IPS-15b (cell line): ENCODE results near the gene MTCL1.

Source experiments
- H3K27me3 ChIP-seq: one replicate; pipeline ENCODE4 v1.6.1; 2013; ENCODE audit warnings: low read length; ENCODE audit not compliant: control insufficient read depth, insufficient read depth
- H3K36me3 ChIP-seq: one replicate; pipeline ENCODE4 v1.6.1; 2013; ENCODE audit warnings: low read length; ENCODE audit not compliant: control insufficient read depth, insufficient read depth
- H3K4me1 ChIP-seq: one replicate; pipeline ENCODE4 v1.6.1; 2013; ENCODE audit warnings: mild to moderate bottlenecking, low read length; ENCODE audit not compliant: control insufficient read depth, insufficient read depth
- H3K4me3 ChIP-seq: one replicate; pipeline ENCODE4 v1.5.1; 2013; ENCODE audit warnings: low read depth, low read length
- H3K9ac ChIP-seq: one replicate; pipeline ENCODE4 v1.6.1; 2013; ENCODE audit warnings: low read depth, mild to moderate bottlenecking, low read length
- H3K9me3 ChIP-seq: one replicate; pipeline ENCODE4 v1.6.1; 2013; ENCODE audit warnings: mild to moderate bottlenecking, low read length; ENCODE audit not compliant: control insufficient read depth, insufficient read depth

MTCL1 gene

DNA sequence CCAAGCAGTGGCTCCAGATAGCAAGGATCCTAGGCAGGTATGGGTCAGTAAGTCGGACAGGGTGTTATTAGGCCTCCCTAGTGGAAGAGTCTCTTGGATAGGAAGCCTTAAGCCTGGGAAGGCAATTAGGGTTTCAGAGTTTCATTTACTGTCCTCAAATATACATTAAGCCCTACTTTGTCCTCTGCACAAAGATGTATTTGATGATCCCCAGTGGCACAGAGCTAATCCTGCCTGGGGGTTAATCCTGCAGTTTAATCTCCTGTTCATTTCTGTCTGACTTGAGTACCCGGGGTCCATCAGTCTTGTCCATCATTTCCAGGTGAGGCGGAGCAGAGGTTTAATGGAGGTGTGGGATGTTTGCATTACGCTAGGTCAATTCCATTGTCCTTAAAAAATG is 62.0 kb downstream of the MTCL1 start:
- no peak overlapping the region for H3K9ac ChIP-seq
- no peaks in the 10 kb centered on the region for H3K27me3 ChIP-seq
- H3K4me3 ChIP-seq, result no peak overlapping the region
- no peaks in the 10 kb centered on the region for H3K4me1 ChIP-seq
- no peaks in the 10 kb centered on the region for H3K9me3 ChIP-seq
- peaks cover 8% of the 10 kb centered on the region for H3K36me3 ChIP-seq

DNA sequence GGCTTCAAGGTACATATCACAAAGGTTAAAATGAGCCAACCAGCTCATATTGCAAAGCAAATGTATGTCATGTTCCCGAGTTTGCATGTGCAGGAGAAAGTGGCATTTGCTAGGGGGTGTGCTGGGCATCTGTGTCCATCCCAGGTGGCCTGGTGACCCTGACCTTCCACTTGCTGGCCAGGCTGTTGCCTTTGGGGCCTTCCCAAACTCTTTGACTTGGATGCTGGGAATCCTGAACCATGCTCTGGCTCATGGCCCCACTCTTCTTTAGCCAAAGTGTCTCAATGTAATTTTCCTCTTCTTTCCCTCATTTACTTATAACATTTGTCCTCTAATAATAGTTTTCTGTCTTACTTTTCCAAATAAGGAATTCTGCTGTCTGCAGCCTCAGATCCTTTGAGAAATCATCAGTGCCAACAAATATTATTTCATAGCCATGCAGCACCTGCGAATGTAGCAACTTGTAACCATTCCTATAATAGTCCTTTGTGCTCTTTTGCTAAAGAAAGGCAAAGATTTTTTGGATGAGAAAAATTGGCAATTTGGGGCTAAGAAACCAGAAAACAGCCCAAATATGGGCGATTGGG is 64.2 kb downstream of the MTCL1 start:
- H3K4me3 ChIP-seq, result no peak overlapping the region
- H3K4me1 ChIP-seq, result no peaks in the 10 kb centered on the region
- no peaks in the 10 kb centered on the region for H3K36me3 ChIP-seq
- H3K9ac ChIP-seq, result no peak overlapping the region
- H3K9me3 ChIP-seq, result no peaks in the 10 kb centered on the region
- H3K27me3 ChIP-seq, result no peaks in the 10 kb centered on the region

DNA sequence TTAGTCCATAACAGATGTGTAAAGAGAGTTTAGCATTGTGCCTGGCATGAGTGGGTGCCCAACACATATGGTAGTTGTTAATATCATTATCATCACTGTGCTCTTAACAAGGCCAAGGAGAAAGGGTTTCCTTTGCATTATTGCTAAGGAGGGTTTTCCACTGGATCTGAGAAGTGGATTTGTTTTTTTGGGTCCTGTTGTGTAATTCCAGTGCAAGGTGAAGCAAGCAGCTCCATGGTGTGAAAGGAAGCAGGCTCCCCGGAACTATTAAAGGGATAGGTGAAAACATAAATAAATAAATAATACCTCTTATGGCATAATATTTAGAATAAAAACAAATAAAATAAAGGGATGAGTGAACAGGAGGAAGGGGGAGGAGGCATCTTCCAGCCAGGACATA is 65.3 kb downstream of the MTCL1 start:
- H3K4me1 ChIP-seq, result no peaks in the 10 kb centered on the region
- no peaks in the 10 kb centered on the region for H3K27me3 ChIP-seq
- no peak overlapping the region for H3K4me3 ChIP-seq
- H3K9me3 ChIP-seq, result no peaks in the 10 kb centered on the region
- no peak overlapping the region for H3K9ac ChIP-seq
- no peaks in the 10 kb centered on the region for H3K36me3 ChIP-seq

DNA sequence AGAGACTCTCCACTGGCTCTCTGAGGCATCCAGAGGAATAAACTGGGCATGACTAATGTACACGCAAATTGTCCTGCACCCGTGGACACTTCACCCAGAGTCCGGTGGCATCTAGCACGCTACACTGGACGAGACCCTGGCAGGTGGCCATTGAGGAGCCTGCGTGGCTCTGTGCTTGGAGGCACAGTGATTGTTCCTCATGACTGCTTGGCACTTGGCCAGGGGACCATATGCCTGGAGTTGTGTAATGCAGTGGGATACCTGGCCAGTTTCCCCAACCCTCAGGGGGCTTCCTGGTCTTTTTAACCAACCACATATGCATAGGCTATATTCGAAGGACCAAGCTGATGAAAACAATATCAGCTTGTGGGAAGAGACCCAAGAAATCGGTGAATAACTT is 66.6 kb downstream of the MTCL1 start:
- no peaks in the 10 kb centered on the region for H3K9me3 ChIP-seq
- H3K9ac ChIP-seq, result no peak overlapping the region
- no peaks in the 10 kb centered on the region for H3K4me1 ChIP-seq
- H3K4me3 ChIP-seq, result no peak overlapping the region
- no peaks in the 10 kb centered on the region for H3K27me3 ChIP-seq
- H3K36me3 ChIP-seq, result no peaks in the 10 kb centered on the region

DNA sequence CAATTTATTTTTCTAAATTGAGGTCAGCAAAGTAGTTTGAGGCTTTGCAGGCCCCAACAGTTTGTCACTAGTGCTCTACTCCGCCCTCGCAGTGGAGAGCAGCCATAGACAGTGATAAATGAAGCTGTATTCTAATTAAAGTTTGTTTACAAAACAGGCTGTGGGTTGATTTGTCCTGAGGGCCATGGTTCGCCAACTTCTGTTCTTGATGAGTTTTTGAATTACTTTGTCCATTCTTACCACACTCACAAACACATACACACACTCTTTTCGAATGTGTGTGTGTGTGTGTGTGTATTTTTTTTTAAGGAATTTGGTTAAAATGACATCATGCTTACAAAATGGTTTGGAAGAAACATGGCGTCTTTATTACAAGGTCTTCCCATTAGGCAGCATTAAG is 68.6 kb downstream of the MTCL1 start:
- H3K4me3 ChIP-seq, result no peak overlapping the region
- H3K4me1 ChIP-seq, result peaks cover 7% of the 10 kb centered on the region
- no peaks in the 10 kb centered on the region for H3K27me3 ChIP-seq
- H3K36me3 ChIP-seq, result no peaks in the 10 kb centered on the region
- no peak overlapping the region for H3K9ac ChIP-seq
- H3K9me3 ChIP-seq, result no peaks in the 10 kb centered on the region

DNA sequence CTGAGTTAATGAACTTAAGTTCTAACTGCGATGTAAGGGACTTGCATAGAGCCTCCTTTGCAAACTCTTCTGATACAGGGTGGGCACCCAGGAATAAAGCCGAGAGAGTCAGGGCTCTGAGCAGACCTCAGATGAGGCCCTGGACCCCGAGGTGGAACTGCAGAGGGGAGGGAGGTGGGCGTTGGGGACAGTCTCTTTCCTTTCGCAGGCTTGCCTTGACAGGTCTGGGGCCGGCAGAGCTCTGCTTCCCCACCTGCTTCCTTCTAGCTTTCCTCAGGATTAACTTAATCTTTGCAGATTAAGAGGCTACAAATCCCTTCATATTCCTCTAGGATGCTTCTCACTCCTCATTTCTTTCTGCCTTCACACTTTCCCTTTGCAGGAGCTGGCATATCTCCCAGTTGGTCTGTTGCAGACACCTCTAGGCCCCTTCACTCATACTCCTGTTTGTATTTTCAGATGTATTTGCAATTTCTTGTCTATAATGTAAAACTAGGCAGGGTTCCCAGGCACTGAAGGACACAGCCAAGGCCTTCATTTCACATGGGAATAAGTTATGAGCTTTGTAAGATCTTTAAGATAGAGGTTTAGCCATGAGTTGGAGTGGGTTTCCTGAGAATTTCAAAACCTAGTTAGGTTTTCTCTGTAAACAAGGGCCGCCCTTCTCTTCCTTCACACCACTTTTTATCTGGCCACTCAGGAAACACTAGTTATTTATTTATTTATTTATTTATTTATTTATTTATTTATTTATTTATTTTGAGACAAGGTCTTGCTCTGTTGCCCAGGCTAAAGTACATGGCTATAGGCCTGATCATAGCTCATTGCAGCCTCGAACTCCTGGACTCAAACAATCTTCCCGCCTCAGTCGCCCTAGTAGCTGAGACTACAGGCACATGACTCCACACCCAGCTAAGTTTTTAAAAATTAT is 70.9 kb downstream of the MTCL1 start:
- Histone ChIP-seq H3K36me3 (peaks cover 4% of the 10 kb centered on the region), H3K9me3 (no peaks in the 10 kb centered on the region), H3K4me3 (no peak overlapping the region), H3K9ac (peak overlapping the region; percentile 8), H3K27me3 (no peaks in the 10 kb centered on the region), H3K4me1 (peaks cover 7% of the 10 kb centered on the region)

DNA sequence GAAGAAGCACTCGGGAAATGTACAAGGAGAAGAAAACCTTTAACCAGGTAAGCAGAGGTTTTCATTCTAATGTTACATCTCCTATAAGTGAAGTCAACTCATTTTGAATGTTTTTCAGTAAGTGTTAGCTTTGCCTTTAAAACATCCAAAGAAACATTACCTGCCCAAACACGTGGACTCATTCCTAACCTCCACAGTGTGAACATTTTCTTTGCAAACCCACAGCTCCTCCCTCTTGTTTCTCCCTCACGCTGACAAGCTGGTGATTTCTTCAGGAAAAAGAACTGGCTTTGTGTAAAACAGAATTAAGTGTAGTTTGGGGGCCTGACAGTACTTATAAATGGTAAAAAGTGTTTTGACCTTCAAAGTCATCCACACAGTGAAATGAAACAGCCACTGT is 72.5 kb downstream of the MTCL1 start:
- no peak overlapping the region for H3K9ac ChIP-seq
- no peak overlapping the region for H3K4me3 ChIP-seq
- H3K4me1 ChIP-seq, result peaks cover 7% of the 10 kb centered on the region
- H3K9me3 ChIP-seq, result no peaks in the 10 kb centered on the region
- H3K36me3 ChIP-seq, result peaks cover 8% of the 10 kb centered on the region
- H3K27me3 ChIP-seq, result no peaks in the 10 kb centered on the region

DNA sequence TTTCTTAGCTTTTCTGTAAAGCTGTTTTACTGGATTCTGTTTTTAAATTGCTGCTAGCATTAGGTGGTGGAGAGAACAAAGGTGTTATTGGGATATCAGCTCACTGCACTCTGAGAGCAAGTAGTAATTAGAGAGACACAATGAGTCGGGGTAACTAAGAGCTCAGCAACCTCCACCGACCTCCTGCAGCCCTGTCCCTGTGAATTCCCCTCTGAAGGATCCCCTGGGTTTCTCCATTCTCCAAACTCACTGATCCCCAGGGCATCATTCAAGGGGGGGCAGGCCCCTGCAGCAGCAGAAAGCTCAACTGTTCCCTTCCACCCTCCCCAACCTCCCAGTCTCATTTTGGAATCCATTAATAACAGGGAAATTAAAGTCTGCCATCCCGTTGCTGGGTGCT is 73.0 kb downstream of the MTCL1 start:
- Histone ChIP-seq H3K4me3 (no peak overlapping the region), H3K4me1 (peaks cover 7% of the 10 kb centered on the region), H3K9ac (no peak overlapping the region), H3K9me3 (no peaks in the 10 kb centered on the region), H3K36me3 (peaks cover 10% of the 10 kb centered on the region), H3K27me3 (no peaks in the 10 kb centered on the region)

DNA sequence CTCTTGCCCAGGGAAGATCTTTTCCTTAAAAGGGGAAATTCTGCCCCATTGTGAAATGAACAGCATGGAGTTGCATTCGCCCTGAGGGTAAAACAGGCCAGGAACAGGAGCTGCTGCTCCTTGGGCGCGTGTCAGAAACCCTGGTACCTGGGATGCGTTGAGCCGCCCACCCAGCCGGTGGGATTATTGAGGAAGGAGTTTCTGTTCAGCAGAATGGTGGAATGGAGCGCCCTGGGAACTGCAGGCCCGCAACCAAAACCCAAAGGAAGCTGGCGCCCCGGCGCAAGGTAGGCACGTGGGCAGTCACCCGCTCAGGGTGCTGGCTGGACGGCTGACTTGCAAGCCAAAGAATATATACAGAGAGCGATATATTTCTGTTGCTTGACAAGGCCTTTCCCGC is 73.5 kb downstream of the MTCL1 start:
- Histone ChIP-seq H3K9me3 (no peaks in the 10 kb centered on the region), H3K27me3 (no peaks in the 10 kb centered on the region), H3K4me1 (peaks cover 7% of the 10 kb centered on the region), H3K9ac (no peak overlapping the region), H3K4me3 (no peak overlapping the region), H3K36me3 (peaks cover 10% of the 10 kb centered on the region)

DNA sequence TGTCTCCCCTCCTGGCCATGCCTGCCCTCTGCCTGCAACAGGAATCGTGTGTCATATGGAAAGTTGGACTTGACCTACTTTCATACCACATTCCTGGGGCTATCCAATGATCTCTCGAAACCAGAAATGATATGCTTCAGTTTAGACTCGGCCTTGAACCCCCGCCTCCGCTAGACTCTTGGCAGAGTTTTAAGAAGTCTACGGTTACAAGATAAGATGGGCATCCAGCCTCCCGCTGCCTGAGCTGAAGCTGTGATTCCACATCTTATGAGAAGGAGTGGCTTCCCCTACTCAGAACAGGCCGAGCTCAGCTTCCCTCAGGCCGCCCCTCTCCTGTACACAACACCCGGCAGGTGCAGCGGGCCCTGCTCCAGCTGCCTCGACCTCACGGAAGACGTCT is 73.9 kb downstream of the MTCL1 start:
- Histone ChIP-seq H3K36me3 (peaks cover 13% of the 10 kb centered on the region), H3K9me3 (no peaks in the 10 kb centered on the region), H3K9ac (no peak overlapping the region), H3K4me3 (no peak overlapping the region), H3K27me3 (no peaks in the 10 kb centered on the region), H3K4me1 (peaks cover 7% of the 10 kb centered on the region)

DNA sequence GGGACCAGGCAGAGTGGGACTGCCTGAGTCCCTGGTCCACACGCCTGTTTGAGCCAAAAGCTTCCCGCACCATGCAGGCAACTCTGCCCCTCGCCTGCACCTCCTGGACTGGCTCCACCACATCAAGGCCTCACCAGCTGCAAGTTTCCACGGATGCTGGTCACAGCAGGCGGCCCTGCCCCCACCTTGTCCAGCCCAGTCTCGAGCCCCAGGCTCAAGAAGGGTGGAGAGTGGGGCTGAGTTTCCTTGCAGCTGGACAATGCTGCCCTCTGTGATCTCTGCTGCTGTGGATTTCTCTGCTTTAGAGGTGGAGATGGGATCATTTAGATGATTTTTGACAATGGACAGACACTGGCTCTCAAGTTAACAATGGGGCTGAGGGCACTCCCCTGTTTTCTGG is 74.9 kb downstream of the MTCL1 start:
- Histone ChIP-seq H3K4me1 (peaks cover 7% of the 10 kb centered on the region), H3K4me3 (no peak overlapping the region), H3K27me3 (no peaks in the 10 kb centered on the region), H3K9ac (no peak overlapping the region), H3K36me3 (peaks cover 17% of the 10 kb centered on the region), H3K9me3 (no peaks in the 10 kb centered on the region)

DNA sequence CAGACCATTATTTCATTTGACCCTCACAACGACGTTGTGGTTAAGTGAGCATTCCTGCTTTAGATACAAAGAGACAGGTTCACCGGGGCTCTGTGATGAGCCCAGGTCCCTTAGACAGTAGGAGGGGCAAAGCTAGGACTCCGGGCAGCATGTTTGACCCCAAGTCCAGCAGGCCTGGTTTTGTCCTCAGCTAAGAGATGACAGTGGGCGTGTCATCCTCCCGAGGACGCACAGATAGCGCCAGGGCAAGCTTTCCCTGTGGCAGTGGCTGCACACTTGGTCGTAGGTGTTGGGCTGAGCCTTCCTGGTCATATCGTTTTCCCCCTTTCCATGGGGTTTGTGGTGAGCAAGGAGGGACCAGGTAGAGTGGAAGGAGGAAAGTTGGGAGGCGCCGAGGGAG is 76.3 kb downstream of the MTCL1 start:
- Histone ChIP-seq H3K27me3 (no peaks in the 10 kb centered on the region), H3K9ac (no peak overlapping the region), H3K9me3 (no peaks in the 10 kb centered on the region), H3K4me1 (peaks cover 7% of the 10 kb centered on the region), H3K36me3 (peaks cover 29% of the 10 kb centered on the region), H3K4me3 (no peak overlapping the region)
